H9 (cell line): ENCODE measurements around the gene NTRK3. TPM values are rescaled to one million over a fixed set of nuclear protein-coding genes. Genes with fewer than 3 reads are reported as not detected.

Source experiments
- DNase-seq: peaks from one replicate; pipeline ENCODE4 v3.0.0-alpha.2; 2017
- H2AFZ ChIP-seq: one replicate; pipeline ENCODE4 v1.6.1; 2013; ENCODE audit warnings: mild to moderate bottlenecking, low read length, control low read depth, moderate library complexity
- H2AK5ac ChIP-seq: 2 replicates; pipeline ENCODE4 v1.6.1; 2013; ENCODE audit warnings: low read length, control low read depth, mixed read lengths; ENCODE audit not compliant: insufficient read length
- H2BK120ac ChIP-seq: one replicate; pipeline ENCODE4 v1.6.1; 2013; ENCODE audit warnings: low read depth, mild to moderate bottlenecking, low read length, control low read depth, inconsistent platforms; ENCODE audit not compliant: poor library complexity, severe bottlenecking
- H2BK12ac ChIP-seq: 2 replicates; pipeline ENCODE4 v1.6.1; 2013; ENCODE audit warnings: low read length, control low read depth, mixed read lengths, low read depth; ENCODE audit not compliant: insufficient read length
- H2BK15ac ChIP-seq: 2 replicates; pipeline ENCODE4 v1.6.1; 2013; ENCODE audit warnings: low read depth, low read length, control low read depth
- H2BK20ac ChIP-seq: one replicate; pipeline ENCODE4 v1.6.1; 2013; ENCODE audit warnings: low read depth, mild to moderate bottlenecking, low read length, control low read depth, inconsistent platforms; ENCODE audit not compliant: poor library complexity, severe bottlenecking
- H2BK5ac ChIP-seq: 2 replicates; pipeline ENCODE4 v1.6.1; 2013; ENCODE audit warnings: low read length, control low read depth, mixed read lengths; ENCODE audit not compliant: insufficient read length
- H3K14ac ChIP-seq: 2 replicates; pipeline ENCODE4 v1.6.1; 2013; ENCODE audit warnings: low read length, control low read depth; ENCODE audit not compliant: insufficient read depth
- H3K18ac ChIP-seq: 2 replicates; pipeline ENCODE4 v1.6.1; 2013; ENCODE audit warnings: low read depth, mild to moderate bottlenecking, mixed read lengths, low read length, control low read depth; ENCODE audit not compliant: insufficient read length
- H3K23ac ChIP-seq: 2 replicates; pipeline ENCODE4 v1.6.1; 2013; ENCODE audit warnings: low read length, control low read depth, mixed read lengths, low read depth; ENCODE audit not compliant: insufficient read length
- H3K23me2 ChIP-seq: 2 replicates; pipeline ENCODE4 v1.6.1; 2013; ENCODE audit warnings: low read depth, mild to moderate bottlenecking, mixed read lengths, low read length, control low read depth; ENCODE audit not compliant: insufficient read length, poor library complexity, severe bottlenecking
- H3K27ac ChIP-seq: 2 replicates; pipeline ENCODE4 v1.5.1; 2013; ENCODE audit warnings: low read length, control low read depth, mixed read lengths, low read depth; ENCODE audit not compliant: insufficient read length
- H3K27me3 ChIP-seq: 2 replicates; pipeline ENCODE4 v1.6.1; 2013; ENCODE audit warnings: low read length, control low read depth, inconsistent platforms; ENCODE audit not compliant: insufficient read depth
- H3K4ac ChIP-seq: 2 replicates; pipeline ENCODE4 v1.6.1; 2013; ENCODE audit warnings: low read depth, mild to moderate bottlenecking, control low read depth, inconsistent platforms, low read length, moderate library complexity
- H3K4me1 ChIP-seq: 2 replicates; pipeline ENCODE4 v1.6.1; 2013; ENCODE audit warnings: low read length, control low read depth, inconsistent platforms; ENCODE audit not compliant: insufficient read depth
- H3K4me2 ChIP-seq: 2 replicates; pipeline ENCODE4 v1.6.1; 2013; ENCODE audit warnings: low read length, control low read depth, mixed read lengths; ENCODE audit not compliant: insufficient read length, insufficient read depth
- H3K56ac ChIP-seq: 2 replicates; pipeline ENCODE4 v1.6.1; 2013; ENCODE audit warnings: low read depth, mild to moderate bottlenecking, mixed read lengths, low read length, control low read depth; ENCODE audit not compliant: insufficient read length
- H3K79me1 ChIP-seq: 2 replicates; pipeline ENCODE4 v1.6.1; 2013; ENCODE audit warnings: low read depth, mild to moderate bottlenecking, moderate library complexity, low read length, control low read depth, inconsistent platforms; ENCODE audit not compliant: insufficient read depth, poor library complexity, severe bottlenecking
- H3K79me2 ChIP-seq: 2 replicates; pipeline ENCODE4 v1.6.1; 2013; ENCODE audit warnings: low read length, control low read depth, inconsistent platforms; ENCODE audit not compliant: insufficient read depth
- H3K9ac ChIP-seq: 2 replicates; pipeline ENCODE4 v1.6.1; 2013; ENCODE audit warnings: low read length, control low read depth, mixed read lengths; ENCODE audit not compliant: insufficient read length; ENCODE audit errors: extremely low read depth
- H3K9me3 ChIP-seq: one replicate; pipeline ENCODE4 v1.6.1; 2013; ENCODE audit warnings: low read depth, low read length, inconsistent platforms; ENCODE audit not compliant: control insufficient read depth
- H3T11ph ChIP-seq: one replicate; pipeline ENCODE4 v1.6.1; 2013; ENCODE audit warnings: mild to moderate bottlenecking, low read length, control low read depth, inconsistent platforms
- H4K20me1 ChIP-seq: one replicate; pipeline ENCODE4 v1.6.1; 2013; ENCODE audit not compliant: control insufficient read depth, insufficient read length, insufficient read depth
- H4K5ac ChIP-seq: 2 replicates; pipeline ENCODE4 v1.6.1; 2013; ENCODE audit warnings: low read depth, mild to moderate bottlenecking, mixed read lengths, low read length, control low read depth; ENCODE audit not compliant: insufficient read length
- H4K8ac ChIP-seq: replicated peaks from 2 replicates; pipeline ENCODE4 v1.6.1; 2013; ENCODE audit warnings: low read length, control low read depth, mixed read lengths, low read depth; ENCODE audit not compliant: insufficient read length
- H4K91ac ChIP-seq: 2 replicates; pipeline ENCODE4 v1.6.1; 2013; ENCODE audit warnings: low read depth, mild to moderate bottlenecking, moderate library complexity, mixed read lengths, low read length, control low read depth; ENCODE audit not compliant: insufficient read length
- H3K27ac Mint-ChIP-seq, 3 experiments: 2 replicates in 2 of 3; 3 replicates in 1 of 3; pipeline ENCODE4 v1.8.0; 2020 to 2021; ENCODE audit warnings: mixed read lengths in 3 of 3, mild to moderate bottlenecking in 1 of 3, moderate library complexity in 1 of 3
- H3K27me3 Mint-ChIP-seq: 2 replicates; pipeline ENCODE4 v1.8.0; 2021; ENCODE audit warnings: low read depth, mild to moderate bottlenecking, moderate library complexity, mixed read lengths
- H3K36me3 Mint-ChIP-seq, 3 experiments: 2 replicates in 2 of 3; 3 replicates in 1 of 3; pipeline ENCODE4 v1.8.0; 2020 to 2021; ENCODE audit warnings: low read depth in 3 of 3, mixed read lengths in 3 of 3; ENCODE audit not compliant: insufficient read depth in 1 of 3
- H3K4me1 Mint-ChIP-seq, 2 experiments: 2 replicates each; pipeline ENCODE4 v1.8.0; 2020; ENCODE audit warnings: mixed read lengths in 2 of 2
- H3K4me3 Mint-ChIP-seq, 2 experiments: 2 replicates in 1 of 2; 3 replicates in 1 of 2; pipeline ENCODE4 v1.8.0; 2020 to 2021; ENCODE audit warnings: mild to moderate bottlenecking in 2 of 2, mixed read lengths in 2 of 2, moderate library complexity in 1 of 2
- H3K9me3 Mint-ChIP-seq, 2 experiments: 2 replicates in 1 of 2; 3 replicates in 1 of 2; pipeline ENCODE4 v1.8.0; 2020; ENCODE audit warnings: mild to moderate bottlenecking in 2 of 2, mixed read lengths in 2 of 2, moderate library complexity in 1 of 2
- WGBS: extraction: QIAGEN DNeasy Blood & Tissue Kit; methylation state at CpG from one replicate; pipeline ENCODE4 v1.1.7; 2013; ENCODE audit warnings: missing lambda C conversion rate, low lambda C conversion rate, mixed read lengths; ENCODE audit not compliant: insufficient read length; ENCODE audit errors: extremely low coverage; 5-methylcytosine and 5-hydroxymethylcytosine counted together
- total RNA-seq: library from RNA; stranded (reverse); gene quantifications from 2 replicates; pipeline ENCODE4 v1.2.1, GENCODE V29; 2021
- TF ChIP-seq, protein P1 (sequence below): fragments of 200-600 bp; sonication (generic); conservative IDR thresholded peaks from 3 replicates; pipeline ENCODE4 v1.8.0; 2021; ENCODE audit warnings: antibody characterized with exemption, mild to moderate bottlenecking

The NTRK3 gene
- total RNA-seq, 1 experiment from 2014 or later, result 2.5 TPM

DNA sequence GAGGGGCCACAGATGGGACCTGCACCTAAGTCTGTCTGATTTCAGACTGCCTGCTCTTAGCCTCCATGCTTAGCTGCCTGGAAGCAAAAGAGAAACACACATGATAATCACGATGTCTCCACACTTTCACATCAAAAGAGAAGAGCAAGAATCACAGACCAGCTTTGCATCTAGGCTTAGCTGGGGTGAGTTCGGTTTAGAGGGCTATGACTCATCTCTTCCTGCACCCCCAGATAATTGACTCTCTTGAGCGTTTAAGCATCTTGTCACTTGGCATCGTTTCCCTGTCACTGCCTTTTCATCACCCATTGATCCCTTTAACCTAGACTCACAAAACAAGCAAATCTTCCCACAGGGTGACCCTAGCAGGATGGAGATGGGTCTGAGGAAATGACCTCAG lies 124.0 kb downstream of the NTRK3 start:
- H3K27ac Mint-ChIP-seq, result no peak overlapping the region
- no peak overlapping the region for H2BK12ac ChIP-seq
- H2BK5ac ChIP-seq, result no peak overlapping the region
- H3K4ac ChIP-seq, result no peak overlapping the region
- H3K4me1 ChIP-seq, result no peaks in the 10 kb centered on the region
- H3T11ph ChIP-seq, result no peak overlapping the region
- H3K9ac ChIP-seq, result no peak overlapping the region
- H3K56ac ChIP-seq, result no peak overlapping the region
- no peak overlapping the region for H2BK20ac ChIP-seq
- H3K9me3 ChIP-seq, result no peaks in the 10 kb centered on the region
- H3K23me2 ChIP-seq, result no peaks in the 10 kb centered on the region
- TF ChIP-seq, protein P1, sequence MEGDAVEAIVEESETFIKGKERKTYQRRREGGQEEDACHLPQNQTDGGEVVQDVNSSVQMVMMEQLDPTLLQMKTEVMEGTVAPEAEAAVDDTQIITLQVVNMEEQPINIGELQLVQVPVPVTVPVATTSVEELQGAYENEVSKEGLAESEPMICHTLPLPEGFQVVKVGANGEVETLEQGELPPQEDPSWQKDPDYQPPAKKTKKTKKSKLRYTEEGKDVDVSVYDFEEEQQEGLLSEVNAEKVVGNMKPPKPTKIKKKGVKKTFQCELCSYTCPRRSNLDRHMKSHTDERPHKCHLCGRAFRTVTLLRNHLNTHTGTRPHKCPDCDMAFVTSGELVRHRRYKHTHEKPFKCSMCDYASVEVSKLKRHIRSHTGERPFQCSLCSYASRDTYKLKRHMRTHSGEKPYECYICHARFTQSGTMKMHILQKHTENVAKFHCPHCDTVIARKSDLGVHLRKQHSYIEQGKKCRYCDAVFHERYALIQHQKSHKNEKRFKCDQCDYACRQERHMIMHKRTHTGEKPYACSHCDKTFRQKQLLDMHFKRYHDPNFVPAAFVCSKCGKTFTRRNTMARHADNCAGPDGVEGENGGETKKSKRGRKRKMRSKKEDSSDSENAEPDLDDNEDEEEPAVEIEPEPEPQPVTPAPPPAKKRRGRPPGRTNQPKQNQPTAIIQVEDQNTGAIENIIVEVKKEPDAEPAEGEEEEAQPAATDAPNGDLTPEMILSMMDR, result no peak
- no peak overlapping the region for H2BK15ac ChIP-seq
- no peaks in the 10 kb centered on the region for H3K9me3 Mint-ChIP-seq
- no peaks in the 10 kb centered on the region for H3K27me3 ChIP-seq
- no peaks in the 10 kb centered on the region for H3K79me2 ChIP-seq
- H4K91ac ChIP-seq, result no peak overlapping the region
- no peak overlapping the region for H4K8ac ChIP-seq
- H3K27ac ChIP-seq, result no peak overlapping the region
- H3K4me1 Mint-ChIP-seq, result peaks cover 2 to 3% of the 10 kb centered on the region in 2 experiments
- no peak overlapping the region for H3K4me2 ChIP-seq
- no peak for DNase-seq
- no peak overlapping the region for H2AFZ ChIP-seq
- no peak overlapping the region for H3K4me3 Mint-ChIP-seq
- H2AK5ac ChIP-seq, result no peak overlapping the region
- H3K27me3 Mint-ChIP-seq, result peaks cover 6% of the 10 kb centered on the region
- H3K79me1 ChIP-seq, result no peaks in the 10 kb centered on the region
- no peak overlapping the region for H2BK120ac ChIP-seq
- no peak overlapping the region for H3K23ac ChIP-seq
- peaks cover 0 to 8% (median 0%) of the 10 kb centered on the region in 3 experiments; a peak in 3 of 7 replicates for H3K36me3 Mint-ChIP-seq
- no peak overlapping the region for H4K5ac ChIP-seq
- H4K20me1 ChIP-seq, result no peaks in the 10 kb centered on the region
- no CpG with 5 or more reads among the region's 4 CpGs for WGBS
- no peak overlapping the region for H3K14ac ChIP-seq
- H3K18ac ChIP-seq, result no peak overlapping the region
